HG03469 (cell line): ENCODE data around the gene FERMT3.
"Not testable (repeated sequence)": the region's sequence is repeated elsewhere in the genome, so short reads cannot be mapped to it uniquely, and the experiment has no call there.

Source experiments
- ATAC-seq: cut with Tn5 transposase; IDR thresholded peaks from one replicate; pipeline ENCODE4 v1.9.1; 2021; ENCODE audit warnings: mild to moderate bottlenecking, moderate library complexity, moderate number of reproducible peaks; ENCODE audit not compliant: unreplicated experiment

Gene FERMT3

GRCh38 chr11:64233913-64234586 is 27.5 kb downstream of the FERMT3 start, which contains the start of gene VEGFB:
VEGFB (plus strand) TSS chr11:64234584; CDS start chr11:64234834, 250 bp downstream.
- no peak for ATAC-seq

- no peak for ATAC-seq
Observed at GRCh38 chr11:64234647-64235379, 28.3 kb downstream of the FERMT3 start.

GRCh38 chr11:64235437-64236161 is 29.1 kb downstream of the FERMT3 start:
- no peak for ATAC-seq

- no peak for ATAC-seq
Observed at GRCh38 chr11:64237484-64237951, 31.0 kb downstream of the FERMT3 start.

- no peak for ATAC-seq
Observed at GRCh38 chr11:64238076-64238475, 31.6 kb downstream of the FERMT3 start.

GRCh38 chr11:64238999-64239398 is 32.5 kb downstream of the FERMT3 start:
- no peak for ATAC-seq

GRCh38 chr11:64239662-64240434 is 33.3 kb downstream of the FERMT3 start:
- ATAC-seq: no peak

GRCh38 chr11:64240435-64241240 is 34.1 kb downstream of the FERMT3 start, which contains the start of gene FKBP2:
FKBP2 (plus strand) TSS chr11:64241095; CDS start chr11:64242388, 1,293 bp downstream.
- ATAC-seq: peak; percentile 38

- ATAC-seq: peak; percentile 41
Observed at GRCh38 chr11:64241241-64241490, 34.6 kb downstream of the FERMT3 start.

- peak; percentile 10 for ATAC-seq
Observed at GRCh38 chr11:64241491-64242374, 35.2 kb downstream of the FERMT3 start.

GRCh38 chr11:64243236-64243854 is 36.8 kb downstream of the FERMT3 start:
- no peak for ATAC-seq

GRCh38 chr11:64244107-64244506 is 37.6 kb downstream of the FERMT3 start:
- ATAC-seq: no peak

- no peak for ATAC-seq
Observed at GRCh38 chr11:64244966-64245365, 38.4 kb downstream of the FERMT3 start.

GRCh38 chr11:64245401-64245796 is 38.9 kb downstream of the FERMT3 start:
- no peak for ATAC-seq

- no peak for ATAC-seq
Observed at GRCh38 chr11:64245797-64246620, 39.5 kb downstream of the FERMT3 start.

- not testable (repeated sequence) for ATAC-seq
Observed at GRCh38 chr11:64246621-64246870, 40.0 kb downstream of the FERMT3 start.

- no peak for ATAC-seq
Observed at GRCh38 chr11:64246871-64247728, 40.6 kb downstream of the FERMT3 start, which contains the start of gene PPP1R14B. PPP1R14B (minus strand) TSS chr11:64246943; CDS start chr11:64246673, 270 bp downstream.
